ENCODE results near the gene PPP6R2. TPM values are rescaled to one million over a fixed set of nuclear protein-coding genes. Genes with fewer than 3 reads are reported as not detected.
"Not testable (repeated sequence)": the region's sequence is repeated elsewhere in the genome, so short reads cannot be mapped to it uniquely, and the experiment has no call there.

The PPP6R2 gene
- total and polyA plus RNA-seq, 8 donors, result 24.4 to 243 (median 62.3) TPM

- DNase-seq, result no peak
- Histone ChIP-seq H3K36me3 (no peaks in the 10 kb centered on the region), H3K4me1 (peaks cover 0 to 7% (median 0%) of the 10 kb centered on the region in 4 donors), H3K9me3 (no peaks in the 10 kb centered on the region), H3K27ac (no peak overlapping the region), H3K27me3 (no peaks in the 10 kb centered on the region), H3K4me3 (no peak overlapping the region)
- TF ChIP-seq CTCF (IDR thresholded peaks at IDR 0.05) (no peak), EP300 (IDR thresholded peaks at IDR 0.05) (no peak), POLR2AphosphoS5 (IDR thresholded peaks at IDR 0.05) (no peak), POLR2A (IDR thresholded peaks at IDR 0.05) (no peak)
- 91 to 94% (median 94%) methylated on average over 13 to 15 of the region's 15 CpGs for WGBS, 5 donors
- intact Hi-C loops (cut with DNase I; ENCODE audit: low total_unique reads), result no loop called here
These were observed 23.6 kb upstream of the PPP6R2 start for GRCh38 chr22:50319503-50319951.

- Histone ChIP-seq H3K27me3 (no peaks in the 10 kb centered on the region), H3K9me3 (no peaks in the 10 kb centered on the region), H3K4me1 (peaks cover 0 to under 1% (median 0%) of the 10 kb centered on the region in 4 donors), H3K36me3 (no peaks in the 10 kb centered on the region), H3K27ac (no peak overlapping the region), H3K4me3 (no peak overlapping the region)
- no peak for DNase-seq
- whole genome bisulfite sequencing, 5 donors, result 78 to 86% (median 85%) methylated on average over 7 to 8 of the region's 8 CpGs
- intact Hi-C loops (cut with DNase I; ENCODE audit: low total_unique reads), result no loop called here
- TF ChIP-seq POLR2AphosphoS5 (IDR thresholded peaks at IDR 0.05), result no peak
- TF ChIP-seq CTCF (IDR thresholded peaks at IDR 0.05), result no peak
- no peak for TF ChIP-seq EP300 (IDR thresholded peaks at IDR 0.05)
These were observed 23.0 kb upstream of the PPP6R2 start for GRCh38 chr22:50320116-50320515.

GRCh38 chr22:50320671-50321325 is 22.3 kb upstream of the PPP6R2 start:
- Histone ChIP-seq H3K27ac (no peak overlapping the region), H3K4me1 (peaks cover 0 to 6% (median 3%) of the 10 kb centered on the region in 4 donors), H3K9me3 (no peaks in the 10 kb centered on the region), H3K4me3 (no peak overlapping the region), H3K27me3 (no peaks in the 10 kb centered on the region), H3K36me3 (no peaks in the 10 kb centered on the region)
- intact Hi-C loops (cut with DNase I; ENCODE audit: low total_unique reads), result no loop called here
- 85 to 93% (median 91%) methylated on average over 8 to 10 of the region's 10 CpGs for WGBS, 5 donors
- DNase-seq, result no peak
- TF ChIP-seq POLR2AphosphoS5 (IDR thresholded peaks at IDR 0.05), result no peak
- no peak for TF ChIP-seq CTCF (IDR thresholded peaks at IDR 0.05)
- TF ChIP-seq POLR2A (IDR thresholded peaks at IDR 0.05), result no peak
- no peak for TF ChIP-seq EP300 (IDR thresholded peaks at IDR 0.05)

GRCh38 chr22:50322382-50323104 is 20.6 kb upstream of the PPP6R2 start:
- peaks cover 8 to 16% (median 13%) of the 10 kb centered on the region in 4 donors for H3K4me1 ChIP-seq
- H3K36me3 ChIP-seq; H3K9me3 ChIP-seq; H3K4me3 ChIP-seq; H3K27ac ChIP-seq; intact Hi-C loops (cut with DNase I; ENCODE audit: low total_unique reads); H3K27me3 ChIP-seq: not testable (repeated sequence)
- DNase-seq, result peak in 1 of 2 donors; percentile 57
- 80 to 84% (median 83%) methylated on average over 9 to 10 of the region's 10 CpGs for whole genome bisulfite sequencing, 5 donors

GRCh38 chr22:50323900-50324299 is 19.2 kb upstream of the PPP6R2 start:
- TF ChIP-seq CTCF (IDR thresholded peaks at IDR 0.05), result no peak
- no peak for TF ChIP-seq EP300 (IDR thresholded peaks at IDR 0.05)
- no peak for TF ChIP-seq POLR2A (IDR thresholded peaks at IDR 0.05)
- no peak for TF ChIP-seq POLR2AphosphoS5 (IDR thresholded peaks at IDR 0.05)
- no peak for DNase-seq
- intact Hi-C loops (cut with DNase I; ENCODE audit: low total_unique reads), result no loop called here
- WGBS, 5 donors, result 94 to 97% (median 96%) methylated on average over 5 of the region's 5 CpGs
- no peaks in the 10 kb centered on the region for H3K9me3 ChIP-seq
- H3K36me3 ChIP-seq, result no peaks in the 10 kb centered on the region
- H3K27me3 ChIP-seq, result no peaks in the 10 kb centered on the region
- H3K4me1 ChIP-seq, result peaks cover 13 to 23% (median 20%) of the 10 kb centered on the region in 4 donors
- no peak overlapping the region for H3K4me3 ChIP-seq
- no peak overlapping the region for H3K27ac ChIP-seq
